Prostate gland (tissue), 2 donors: ENCODE results near the gene DCST2. TPM values are rescaled to one million over a fixed set of nuclear protein-coding genes. Genes with fewer than 3 reads are reported as not detected.

ENCODE experiments used
- DNase-seq: peaks from one replicate; pipeline ENCODE4 v3.0.0-alpha.2; 2019; ENCODE audit warnings: low spot score
- H3K27ac ChIP-seq, 2 donors: fragments of 200-600 bp; sonication (generic); 2 replicates each; pipeline ENCODE4 v1.5.1; 2017 to 2019
- H3K27me3 ChIP-seq: fragments of 200-600 bp; sonication (generic); replicated peaks from 2 replicates; pipeline ENCODE4 v1.5.1; 2019; ENCODE audit not compliant: insufficient read depth
- H3K36me3 ChIP-seq, 2 donors: fragments of 200-600 bp; sonication (generic); 1 replicate in 1 of 2; 2 replicates in 1 of 2; pipeline versions ENCODE4 v1.5.1 to v1.8.1; 2017 to 2019
- H3K4me1 ChIP-seq: fragments of 200-600 bp; sonication (generic); replicated peaks from 2 replicates; pipeline ENCODE4 v1.5.1; 2019
- H3K4me3 ChIP-seq, 2 donors: fragments of 200-600 bp; sonication (generic); 2 replicates each; pipeline ENCODE4 v1.5.1; 2017 to 2019
- H3K9me3 ChIP-seq: fragments of 200-600 bp; sonication (generic); 2 replicates; pipeline ENCODE4 v1.5.1; 2017
- POLR2A ChIP-seq: fragments of 450-650 bp; IDR thresholded peaks from one replicate; pipeline ENCODE4 v1.6.1; 2016; ENCODE audit warnings: antibody characterized with exemption, mild to moderate bottlenecking
- POLR2AphosphoS5 ChIP-seq: sonication (generic); formaldehyde crosslinking; IDR thresholded peaks from one replicate; pipeline ENCODE4 v1.6.1; 2017; ENCODE audit warnings: antibody characterized with exemption
- WGBS: methylation state at CpG from one replicate; pipeline ENCODE4 v1.1.5; 2018; 5-methylcytosine and 5-hydroxymethylcytosine counted together
- intact Hi-C: fragments of 100-400 bp; cut with DNase I; formaldehyde crosslinking; loops from one replicate; pipeline ENCODE4 v1.14.2; 2022
- total RNA-seq, 2 donors: library from RNA; depleted of rRNA; stranded (reverse); fragments of >200 nt; gene quantifications; one replicate each; pipeline ENCODE4 v1.1.0, GENCODE V29; 2016
- TF ChIP-seq, protein P1 (sequence below), 4 experiments: fragments of 200-600 bp in 2 of 4; fragments of 450-650 bp in 2 of 4; sonication (generic) in 2 of 4; IDR thresholded peaks; 1 replicate in 3 of 4; 2 replicates in 1 of 4; pipeline ENCODE4 v1.5.1; 2016 to 2019; ENCODE audit warnings: antibody characterized with exemption in 4 of 4, mild to moderate bottlenecking in 2 of 4, moderate library complexity in 2 of 4

Gene DCST2
- total RNA-seq, 2 donors from 2014 or later = 2.3 to 5.3 TPM

DNA sequence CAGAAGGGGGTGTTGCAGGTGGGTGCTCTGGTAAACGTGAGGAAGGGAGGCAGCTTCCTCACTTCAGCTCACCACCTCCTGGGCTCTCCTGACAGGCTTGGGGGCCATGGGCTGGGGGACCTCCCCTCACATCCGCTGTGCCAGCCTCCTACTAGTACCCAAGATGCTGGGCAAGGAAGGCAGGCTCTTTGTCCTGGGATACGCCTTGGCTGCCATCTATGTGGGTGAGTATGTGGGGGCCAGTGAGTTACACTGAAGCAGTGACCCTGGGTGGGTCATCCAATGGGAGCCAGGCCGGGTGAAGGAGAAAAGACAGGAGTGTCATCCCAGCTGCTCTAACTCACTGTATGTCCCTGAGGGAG is 5.7 kb upstream of the DCST2 start:
- Histone ChIP-seq H3K27ac (peak overlapping the region; percentile 66 to 72), H3K4me3 (no peak overlapping the region), H3K27me3 (no peaks in the 10 kb centered on the region), H3K36me3 (no peaks in the 10 kb centered on the region), H3K9me3 (no peaks in the 10 kb centered on the region), H3K4me1 (peaks cover 5% of the 10 kb centered on the region)
- 74% methylated on average over 4 of the region's 4 CpGs for WGBS
- DNase-seq = no peak
- intact Hi-C loops = no loop called here
- TF ChIP-seq POLR2AphosphoS5 (no peak), POLR2A (no peak)
- TF ChIP-seq, protein P1, sequence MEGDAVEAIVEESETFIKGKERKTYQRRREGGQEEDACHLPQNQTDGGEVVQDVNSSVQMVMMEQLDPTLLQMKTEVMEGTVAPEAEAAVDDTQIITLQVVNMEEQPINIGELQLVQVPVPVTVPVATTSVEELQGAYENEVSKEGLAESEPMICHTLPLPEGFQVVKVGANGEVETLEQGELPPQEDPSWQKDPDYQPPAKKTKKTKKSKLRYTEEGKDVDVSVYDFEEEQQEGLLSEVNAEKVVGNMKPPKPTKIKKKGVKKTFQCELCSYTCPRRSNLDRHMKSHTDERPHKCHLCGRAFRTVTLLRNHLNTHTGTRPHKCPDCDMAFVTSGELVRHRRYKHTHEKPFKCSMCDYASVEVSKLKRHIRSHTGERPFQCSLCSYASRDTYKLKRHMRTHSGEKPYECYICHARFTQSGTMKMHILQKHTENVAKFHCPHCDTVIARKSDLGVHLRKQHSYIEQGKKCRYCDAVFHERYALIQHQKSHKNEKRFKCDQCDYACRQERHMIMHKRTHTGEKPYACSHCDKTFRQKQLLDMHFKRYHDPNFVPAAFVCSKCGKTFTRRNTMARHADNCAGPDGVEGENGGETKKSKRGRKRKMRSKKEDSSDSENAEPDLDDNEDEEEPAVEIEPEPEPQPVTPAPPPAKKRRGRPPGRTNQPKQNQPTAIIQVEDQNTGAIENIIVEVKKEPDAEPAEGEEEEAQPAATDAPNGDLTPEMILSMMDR (IDR thresholded peaks at IDR 0.05) = no peak

DNA sequence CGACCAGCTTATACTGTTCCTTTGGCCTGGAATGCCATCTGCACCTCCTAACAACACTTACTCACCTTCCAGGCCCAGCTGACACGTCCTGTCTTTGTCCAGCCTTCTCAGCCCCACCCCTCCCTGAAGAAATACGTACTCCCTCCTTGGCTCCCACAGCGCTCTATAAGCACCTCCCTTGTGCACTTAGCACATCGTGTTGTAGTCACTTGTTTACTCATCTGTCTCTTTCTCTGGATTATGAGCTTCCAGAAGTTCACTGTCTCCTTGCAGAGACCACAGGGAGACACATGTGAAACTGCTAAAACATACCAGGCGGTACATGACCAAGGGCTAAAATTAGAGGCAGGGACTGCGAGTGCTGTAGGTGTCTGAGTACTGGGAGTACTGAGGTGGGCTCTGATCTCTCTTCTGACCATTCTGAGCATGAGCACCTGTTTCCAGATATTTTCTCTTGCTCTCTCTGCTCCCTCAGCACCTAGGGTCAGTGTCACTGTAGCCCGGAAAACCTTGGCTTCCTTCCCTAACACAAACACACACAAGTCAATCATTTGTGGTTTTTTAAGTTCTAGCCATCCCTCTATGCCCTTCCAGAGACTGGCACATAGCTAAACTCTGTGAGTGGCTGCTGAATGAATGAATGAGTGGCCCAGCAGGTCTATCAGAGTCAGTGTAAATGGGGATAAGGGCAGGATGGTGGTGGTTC is 5.2 kb upstream of the DCST2 start:
- TF ChIP-seq, protein P1 (IDR thresholded peaks at IDR 0.05) = no peak
- TF ChIP-seq POLR2AphosphoS5 (peak; percentile 95), POLR2A (no peak)
- Histone ChIP-seq H3K36me3 (no peaks in the 10 kb centered on the region), H3K27me3 (no peaks in the 10 kb centered on the region), H3K4me3 (no peak overlapping the region), H3K27ac (peak overlapping the region; percentile 66 to 72), H3K9me3 (no peaks in the 10 kb centered on the region), H3K4me1 (peaks cover 5% of the 10 kb centered on the region)
- WGBS = 11% methylated on average over 8 of the region's 8 CpGs
- intact Hi-C loops = no loop called here
- peak; percentile 81 for DNase-seq

- no peak for DNase-seq
- Histone ChIP-seq H3K4me1 (peaks cover 5% of the 10 kb centered on the region), H3K27ac (peak overlapping the region; percentile 66 to 72), H3K27me3 (no peaks in the 10 kb centered on the region), H3K36me3 (no peaks in the 10 kb centered on the region), H3K9me3 (no peaks in the 10 kb centered on the region), H3K4me3 (no peak overlapping the region)
- TF ChIP-seq POLR2AphosphoS5 (no peak), POLR2A (no peak)
- TF ChIP-seq, protein P1 (IDR thresholded peaks at IDR 0.05) = no peak
- intact Hi-C loops = no loop called here
- WGBS = 68% methylated on average over 6 of the region's 6 CpGs
These were observed 4.4 kb upstream of the DCST2 start for GRCh38 chr1:155037851-155038441.

DNA sequence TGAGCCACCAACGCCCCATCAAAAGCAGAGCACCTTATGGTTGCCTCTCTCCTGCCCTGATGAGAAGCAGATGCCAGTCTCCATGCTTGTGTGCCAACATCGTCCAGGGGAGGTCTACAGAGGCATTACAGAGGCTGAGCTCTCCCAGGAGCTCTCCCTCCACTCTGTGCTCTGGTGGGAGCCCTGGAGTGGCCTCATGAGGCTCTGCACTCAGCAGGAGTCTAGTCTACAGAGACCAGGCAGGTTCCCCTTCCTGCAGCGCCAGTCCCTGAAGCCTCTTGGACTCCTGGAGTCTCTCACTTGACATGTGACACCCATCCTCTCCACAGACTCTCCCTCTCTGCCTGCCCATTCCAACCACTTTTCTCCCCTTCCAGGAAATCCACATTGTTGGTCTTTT is 3.5 kb upstream of the DCST2 start:
- H3K36me3 ChIP-seq = no peaks in the 10 kb centered on the region
- H3K9me3 ChIP-seq = no peaks in the 10 kb centered on the region
- WGBS = 94% methylated on average over 3 of the region's 3 CpGs
- TF ChIP-seq, protein P1 (IDR thresholded peaks at IDR 0.05) = no peak
- no peak for TF ChIP-seq POLR2A
- TF ChIP-seq POLR2AphosphoS5 = no peak
- no peak for DNase-seq
- no peak overlapping the region for H3K4me3 ChIP-seq
- H3K27me3 ChIP-seq = no peaks in the 10 kb centered on the region
- intact Hi-C loops = no loop called here
- no peak overlapping the region for H3K27ac ChIP-seq
- peaks cover 5% of the 10 kb centered on the region for H3K4me1 ChIP-seq

DNA sequence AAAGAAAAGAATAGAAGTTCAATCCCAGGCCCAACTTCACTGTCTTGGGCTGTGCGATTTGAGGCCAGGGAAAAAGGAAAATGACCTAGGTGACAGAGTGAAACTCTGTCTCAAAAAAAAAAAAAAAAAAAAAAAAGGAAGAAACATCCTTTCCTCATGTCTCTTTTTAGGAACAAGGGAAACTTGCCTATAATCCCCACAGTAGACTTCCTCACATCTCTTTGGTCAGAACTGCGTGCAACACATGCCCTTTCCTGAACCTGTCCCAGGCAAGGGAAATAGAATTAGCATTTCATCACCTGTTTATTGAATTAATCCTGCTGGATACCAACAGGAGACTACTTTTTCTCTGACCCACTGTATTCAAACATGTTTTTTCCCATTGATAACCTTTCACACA is 2.4 kb upstream of the DCST2 start:
- intact Hi-C loops = no loop called here
- Histone ChIP-seq H3K27me3 (no peaks in the 10 kb centered on the region), H3K4me3 (no peak overlapping the region), H3K27ac (no peak overlapping the region), H3K4me1 (peaks cover 5% of the 10 kb centered on the region), H3K36me3 (no peaks in the 10 kb centered on the region), H3K9me3 (no peaks in the 10 kb centered on the region)
- 89% methylated on average over 2 of the region's 2 CpGs for WGBS
- TF ChIP-seq POLR2AphosphoS5 (no peak), POLR2A (no peak)
- TF ChIP-seq, protein P1 (IDR thresholded peaks at IDR 0.05) = no peak
- no peak for DNase-seq
